GM21528 (cell line): ENCODE measurements around the gene PUS1.

Experiments used
- ATAC-seq: cut with Tn5 transposase; IDR thresholded peaks from one replicate; pipeline ENCODE4 v1.9.1; 2021; ENCODE audit warnings: mild to moderate bottlenecking, moderate library complexity; ENCODE audit not compliant: unreplicated experiment, low FRiP score

Gene PUS1

DNA sequence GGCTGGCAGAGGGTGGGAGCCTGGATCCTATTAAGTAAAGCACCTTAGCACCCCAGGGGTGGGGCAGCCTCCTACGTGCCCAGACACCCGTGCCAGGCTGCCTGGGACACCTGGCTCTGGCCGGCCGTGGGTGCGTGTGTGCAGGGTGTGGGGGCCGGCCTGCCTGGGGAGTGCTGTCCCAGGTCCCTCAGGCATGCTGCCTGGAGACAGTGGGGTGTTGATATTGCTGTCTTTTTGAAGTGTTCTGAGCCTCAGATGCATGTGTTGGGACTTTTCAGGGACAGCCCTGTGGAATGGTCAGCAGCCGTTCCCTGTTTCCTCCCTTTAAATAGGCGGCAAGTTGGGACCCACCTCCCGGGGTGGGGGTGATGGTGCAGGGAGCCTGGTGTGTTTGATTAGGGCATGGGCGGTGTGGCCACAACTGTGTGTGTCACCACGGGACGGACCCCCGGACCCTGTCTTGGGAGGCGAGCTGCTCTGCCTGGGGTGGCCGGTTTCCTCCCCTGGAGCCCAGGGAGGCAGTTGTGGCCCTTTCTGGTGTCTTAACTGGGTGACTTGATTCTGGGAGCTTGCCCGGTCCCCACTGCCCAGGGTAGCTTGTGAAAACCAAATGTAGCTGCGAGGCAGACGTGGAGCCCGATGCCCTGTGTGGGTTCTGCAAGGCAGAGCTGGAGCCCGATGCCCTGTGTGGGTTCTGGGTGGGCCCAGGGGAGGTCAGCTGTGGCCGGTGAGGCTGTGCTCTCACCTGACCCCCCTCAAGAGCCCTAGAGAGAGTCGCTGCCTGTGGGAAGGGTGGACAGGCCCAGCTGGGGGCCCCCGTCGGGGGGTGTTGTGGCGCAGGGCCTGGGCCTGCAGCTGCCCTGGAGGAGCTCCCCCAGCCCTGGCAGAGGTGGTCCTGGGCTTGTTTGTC, 26.5 kb upstream of the PUS1 start:
- ATAC-seq = no peak

DNA sequence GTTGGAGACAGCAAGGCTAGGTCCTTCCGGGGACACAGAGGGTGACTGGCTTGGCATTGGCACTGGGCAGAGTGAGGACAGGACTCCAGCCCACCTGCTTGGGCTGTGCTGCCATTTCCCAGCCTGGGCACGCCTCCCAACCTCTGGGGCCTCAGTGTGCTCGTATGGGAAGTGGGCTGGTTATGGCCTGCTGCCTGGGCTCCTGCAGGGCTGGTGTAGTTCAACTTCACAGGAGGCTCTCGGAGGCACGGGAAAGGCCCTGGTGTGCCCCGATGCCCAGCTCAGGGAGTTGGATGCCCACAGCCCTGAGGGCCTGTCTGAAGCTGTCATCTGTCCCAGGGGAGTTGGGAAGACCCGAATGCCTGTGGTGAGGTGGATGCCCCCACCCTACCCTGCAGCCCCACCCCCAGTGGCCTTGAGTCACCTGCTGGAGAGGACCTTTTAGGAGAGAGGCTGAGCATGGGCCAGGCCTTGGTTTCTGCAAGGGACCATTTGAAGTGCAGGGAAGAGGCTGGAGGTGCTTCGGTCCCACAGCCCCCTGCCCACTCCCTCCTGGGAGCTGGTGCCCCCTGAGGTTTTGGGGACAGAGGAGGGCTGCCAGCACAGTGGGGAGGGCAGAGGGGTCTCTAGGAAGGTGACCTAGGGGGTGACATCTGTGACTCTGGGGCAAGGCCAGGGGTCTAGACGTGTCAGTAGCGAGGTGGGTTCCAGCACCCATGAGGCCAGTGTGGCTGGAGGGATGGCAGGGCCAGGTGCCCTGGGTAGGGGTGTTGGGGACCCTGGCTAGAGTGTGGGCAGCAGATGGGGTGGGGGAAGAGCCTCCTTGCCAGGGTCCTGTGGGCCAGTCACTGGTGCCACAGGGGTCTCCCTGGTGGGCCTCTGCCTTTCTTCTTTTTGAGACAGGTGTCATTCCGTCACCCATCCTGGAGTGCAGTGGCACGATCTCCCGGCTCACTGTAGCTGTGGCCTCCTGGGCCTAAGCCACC, 25.5 kb upstream of the PUS1 start:
- ATAC-seq = no peak

DNA sequence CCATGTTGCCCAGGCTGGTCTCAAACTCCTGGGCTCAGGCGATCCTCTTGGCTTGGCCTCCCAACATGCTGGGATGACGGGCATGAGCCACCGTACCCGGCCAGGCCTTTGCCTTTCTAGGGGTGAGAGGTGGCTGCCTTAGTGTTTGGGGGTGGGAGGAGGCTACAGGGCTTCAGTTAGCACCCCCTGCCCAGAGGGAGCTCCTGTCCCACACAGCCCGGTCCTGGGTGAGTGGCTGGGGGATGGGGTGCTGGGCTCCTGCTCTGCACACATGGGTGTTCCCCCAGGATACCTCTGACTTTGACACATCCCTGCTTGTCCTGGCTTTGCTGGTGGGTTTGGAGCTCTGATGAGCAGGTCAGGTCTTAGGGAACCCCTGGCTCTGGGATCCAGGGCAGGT, 24.7 kb upstream of the PUS1 start:
- no peak for ATAC-seq

DNA sequence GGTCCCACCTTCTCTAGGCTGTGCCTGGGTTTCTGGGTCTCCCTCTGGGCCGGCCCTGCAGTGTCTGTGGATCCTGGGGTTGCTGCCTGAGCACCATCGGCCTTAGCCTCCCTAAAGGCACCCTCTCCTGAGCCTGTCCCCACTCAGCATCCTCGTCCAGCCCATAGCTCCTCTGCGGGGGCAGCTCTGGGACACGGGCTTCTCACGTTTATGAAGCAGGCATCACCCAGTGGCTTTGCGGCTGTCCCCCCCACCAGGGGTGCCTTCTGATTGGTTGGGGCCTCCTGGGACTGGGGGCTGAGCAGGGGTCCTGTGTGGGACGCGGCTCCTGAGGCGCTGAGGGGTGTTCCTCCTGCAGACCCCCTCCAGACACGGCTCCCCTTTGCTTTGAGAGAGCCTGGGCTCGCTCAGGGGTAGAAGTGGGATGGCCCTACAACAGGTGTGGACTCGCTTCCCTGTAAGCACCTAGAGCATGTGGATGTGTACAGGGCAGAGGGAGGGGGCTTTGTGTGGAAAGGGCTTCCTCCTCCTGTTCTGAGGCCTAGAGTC, 23.9 kb upstream of the PUS1 start:
- ATAC-seq = no peak

DNA sequence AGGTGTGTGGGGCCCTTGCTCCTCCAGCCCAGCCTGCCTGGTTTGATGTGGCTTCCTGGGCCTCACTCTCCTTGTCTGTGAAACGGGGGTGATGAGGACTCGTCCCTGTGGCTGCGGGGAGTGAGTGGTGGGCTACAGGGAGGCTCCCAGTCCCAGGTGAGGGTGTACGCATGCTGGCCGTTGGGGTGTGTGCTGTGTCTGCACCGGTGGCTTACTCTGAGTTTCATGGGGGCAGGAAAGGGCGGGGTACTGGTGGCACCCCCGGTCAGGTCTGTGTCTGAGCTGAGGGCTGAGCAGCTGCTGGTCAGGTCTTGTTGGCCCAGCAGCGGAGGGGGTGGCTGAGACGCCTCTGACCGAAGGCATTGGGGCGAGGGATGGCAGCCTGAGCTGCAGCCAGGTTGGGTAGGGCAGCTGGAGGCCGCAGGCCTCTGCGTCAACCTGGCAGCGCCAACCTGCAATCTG, 23.4 kb upstream of the PUS1 start:
- ATAC-seq = no peak

DNA sequence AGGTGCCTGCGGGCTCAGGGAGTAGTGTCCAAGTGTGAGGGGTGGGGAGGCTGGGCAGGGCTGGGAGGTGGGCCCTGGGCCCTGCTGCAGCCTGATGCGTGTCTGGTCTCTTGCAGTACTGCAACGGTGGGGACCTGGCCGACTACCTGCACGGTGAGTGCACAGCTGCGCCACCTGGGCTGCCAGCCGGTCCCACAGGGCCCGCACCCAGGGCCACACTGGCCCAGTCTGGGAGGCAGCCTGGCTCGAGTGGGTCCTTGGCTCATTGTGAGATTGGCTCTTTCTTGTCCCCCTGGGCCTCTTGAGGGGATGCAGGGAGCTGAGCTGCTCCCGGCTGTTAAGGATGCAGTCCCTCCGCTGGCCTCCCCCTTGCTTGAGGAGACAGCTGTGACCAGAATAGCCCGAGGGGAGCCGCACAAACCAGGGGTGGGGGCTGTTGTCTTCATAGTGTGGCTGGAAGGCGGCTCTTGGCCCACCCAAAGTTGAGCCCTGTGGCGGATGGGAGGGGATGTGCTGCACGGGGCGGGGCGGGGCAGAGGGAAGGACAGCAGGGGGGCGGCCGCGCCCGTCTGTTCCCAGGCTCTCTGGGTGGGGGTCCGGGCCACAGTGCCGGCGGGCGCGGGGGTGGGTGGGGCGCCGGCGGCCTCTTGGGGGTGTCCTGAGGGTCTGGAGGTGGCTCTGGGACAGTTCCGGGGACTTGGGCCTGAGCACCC, 21.5 kb upstream of the PUS1 start:
- ATAC-seq = no peak

DNA sequence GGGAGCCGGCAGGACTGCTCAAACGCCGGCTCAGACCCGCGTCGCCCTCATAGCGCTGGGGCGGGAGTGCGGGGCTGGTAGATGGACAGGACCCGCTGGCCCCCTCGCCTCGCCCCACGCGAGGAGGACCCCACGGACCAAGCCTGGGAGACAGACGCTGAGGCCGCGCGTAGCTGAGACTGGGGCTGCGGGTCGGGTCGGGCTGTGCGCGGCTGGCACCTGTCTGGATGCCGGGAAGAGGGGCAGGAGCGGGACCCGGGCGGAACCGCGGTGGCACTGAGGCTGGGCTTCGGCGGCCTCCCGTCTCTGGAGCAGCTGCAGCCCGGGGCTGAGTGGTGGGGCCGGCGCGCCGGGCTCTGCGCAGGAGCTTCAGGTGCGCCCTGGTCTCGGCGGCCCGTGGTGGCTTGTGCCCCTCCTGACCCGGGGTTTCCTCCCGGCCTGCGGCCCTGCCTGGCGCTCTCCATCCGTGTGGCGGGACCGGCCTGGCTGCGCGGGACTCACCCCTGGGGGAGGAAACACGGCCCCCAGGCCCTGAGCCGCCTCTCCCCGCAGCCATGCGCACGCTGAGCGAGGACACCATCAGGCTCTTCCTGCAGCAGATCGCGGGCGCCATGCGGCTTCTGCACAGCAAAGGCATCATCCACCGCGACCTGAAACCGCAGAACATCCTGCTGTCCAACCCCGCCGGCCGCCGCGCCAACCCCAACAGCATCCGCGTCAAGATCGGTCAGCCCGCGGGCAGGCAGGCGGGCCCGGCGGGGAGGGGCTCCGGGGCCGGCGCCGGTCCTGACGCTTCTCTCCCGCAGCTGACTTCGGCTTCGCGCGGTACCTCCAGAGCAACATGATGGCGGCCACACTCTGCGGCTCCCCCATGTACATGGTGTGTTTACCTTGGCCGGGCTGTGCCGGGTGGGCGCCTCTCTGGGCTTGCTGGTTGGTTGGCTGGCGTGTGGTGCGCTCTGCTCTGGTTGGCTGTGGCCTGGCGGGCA, 20.7 kb upstream of the PUS1 start:
- ATAC-seq = no peak

DNA sequence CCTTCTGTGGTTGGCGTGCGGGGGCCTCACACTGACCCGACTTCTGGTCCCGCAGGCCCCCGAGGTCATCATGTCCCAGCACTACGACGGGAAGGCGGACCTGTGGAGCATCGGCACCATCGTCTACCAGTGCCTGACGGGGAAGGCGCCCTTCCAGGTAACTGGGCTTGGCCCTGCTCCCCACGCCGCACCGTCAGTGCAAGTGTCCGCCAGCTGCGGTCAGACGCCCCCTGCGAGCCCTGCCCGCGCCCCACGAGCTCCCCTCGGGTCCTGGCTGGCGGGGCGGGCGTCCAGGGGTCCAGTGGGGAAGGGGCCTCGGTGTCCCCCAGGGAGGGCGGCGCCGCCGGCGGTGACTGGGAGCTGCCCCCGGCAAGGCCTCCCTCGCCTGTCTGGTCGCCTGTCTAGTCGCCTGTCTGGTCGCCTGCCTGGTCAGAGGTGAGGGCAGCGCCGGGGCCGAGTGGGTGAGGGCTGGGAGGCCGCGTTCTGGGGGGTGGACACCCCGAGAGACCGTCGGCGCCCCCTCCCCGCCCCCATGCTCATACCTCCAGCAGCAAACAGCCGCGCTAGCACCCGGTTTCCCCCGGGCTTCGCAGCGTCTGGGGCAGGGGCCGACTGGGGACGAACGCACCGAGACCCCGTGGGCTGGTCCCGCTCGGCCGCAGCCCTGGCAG, 19.9 kb upstream of the PUS1 start:
- no peak for ATAC-seq

DNA sequence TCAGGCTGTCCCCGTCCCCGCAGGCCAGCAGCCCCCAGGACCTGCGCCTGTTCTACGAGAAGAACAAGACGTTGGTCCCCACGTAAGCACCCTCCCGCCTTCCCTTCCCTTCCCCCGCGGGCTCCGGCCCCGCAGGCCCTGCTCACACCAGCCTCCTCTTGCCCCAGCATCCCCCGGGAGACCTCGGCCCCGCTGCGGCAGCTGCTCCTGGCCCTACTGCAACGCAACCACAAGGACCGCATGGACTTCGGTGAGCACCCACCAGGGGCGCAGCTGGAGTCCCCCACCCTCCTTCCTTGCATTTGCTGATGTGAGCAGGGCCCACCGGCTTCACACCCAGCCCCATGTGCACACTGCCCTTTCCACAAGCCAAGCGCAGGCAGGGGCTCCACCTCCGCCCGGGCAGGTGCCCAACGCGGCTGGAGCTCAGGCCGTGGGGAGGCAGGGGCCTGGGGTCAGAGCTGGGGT, 19.3 kb upstream of the PUS1 start:
- ATAC-seq = no peak

DNA sequence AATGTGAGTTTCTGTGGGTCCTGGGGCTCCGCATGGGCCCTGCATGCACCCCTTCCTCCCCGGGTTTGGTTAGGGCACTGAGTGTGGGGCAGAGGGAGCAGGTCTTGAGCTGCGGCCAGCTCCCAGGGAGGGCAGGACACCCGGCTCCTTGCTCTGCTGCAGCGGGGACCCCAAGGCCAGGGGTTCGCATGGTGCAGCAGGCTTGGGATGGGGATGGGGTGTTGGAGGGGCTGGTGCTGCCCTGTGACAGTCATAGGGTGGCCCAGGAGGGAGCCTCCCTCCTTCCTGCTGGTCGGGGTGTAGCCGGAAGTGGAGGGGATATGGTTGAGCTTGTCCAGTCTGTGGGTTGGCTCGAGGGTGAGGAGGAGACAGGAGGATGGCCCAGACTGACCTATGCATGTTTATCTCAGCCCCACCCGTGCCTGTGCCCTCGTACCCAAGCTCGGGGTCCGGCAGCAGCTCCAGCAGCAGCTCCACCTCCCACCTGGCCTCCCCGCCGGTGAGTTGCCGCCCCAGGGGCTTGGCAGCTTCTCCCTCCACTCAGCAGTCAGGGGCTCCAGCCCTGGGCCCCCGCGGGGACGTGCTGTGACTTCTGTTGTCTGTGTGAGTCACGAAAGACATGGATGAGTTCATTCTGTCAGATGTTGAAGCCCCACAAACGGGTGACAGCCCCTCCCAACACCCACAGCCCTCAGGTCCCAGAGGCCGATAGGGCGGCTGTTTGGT, 18.6 kb upstream of the PUS1 start:
- ATAC-seq = no peak

DNA sequence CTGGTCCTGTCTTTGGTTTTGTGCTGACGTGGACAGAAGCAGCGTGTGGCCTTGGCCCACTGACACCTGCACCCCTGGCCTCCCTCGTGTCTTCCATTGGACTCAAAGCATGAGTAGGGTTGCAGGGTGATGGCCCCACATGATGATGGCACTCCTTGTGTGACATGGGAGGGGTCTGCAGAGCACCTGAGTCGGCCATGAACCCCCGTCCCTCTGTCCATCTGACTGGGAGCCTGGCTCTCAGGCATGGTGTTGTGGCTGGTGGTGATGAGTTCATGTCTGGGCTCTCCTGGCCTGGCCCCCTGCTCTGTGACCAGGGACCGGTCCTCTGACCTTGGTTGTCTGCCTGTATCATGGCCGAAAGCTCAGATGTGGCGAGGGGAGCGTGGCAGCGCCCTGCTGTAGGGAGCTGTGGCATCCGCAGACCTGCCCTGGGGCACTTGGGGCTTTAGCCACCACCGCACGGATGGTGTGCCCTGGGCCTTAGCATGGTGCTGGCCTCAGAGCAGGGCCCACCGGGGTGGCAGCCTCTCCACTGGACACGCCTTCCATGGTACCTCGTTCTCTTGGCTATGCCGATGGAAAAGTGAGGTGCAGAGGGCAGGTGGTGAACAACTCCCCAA, 17.9 kb upstream of the PUS1 start:
- ATAC-seq = no peak

DNA sequence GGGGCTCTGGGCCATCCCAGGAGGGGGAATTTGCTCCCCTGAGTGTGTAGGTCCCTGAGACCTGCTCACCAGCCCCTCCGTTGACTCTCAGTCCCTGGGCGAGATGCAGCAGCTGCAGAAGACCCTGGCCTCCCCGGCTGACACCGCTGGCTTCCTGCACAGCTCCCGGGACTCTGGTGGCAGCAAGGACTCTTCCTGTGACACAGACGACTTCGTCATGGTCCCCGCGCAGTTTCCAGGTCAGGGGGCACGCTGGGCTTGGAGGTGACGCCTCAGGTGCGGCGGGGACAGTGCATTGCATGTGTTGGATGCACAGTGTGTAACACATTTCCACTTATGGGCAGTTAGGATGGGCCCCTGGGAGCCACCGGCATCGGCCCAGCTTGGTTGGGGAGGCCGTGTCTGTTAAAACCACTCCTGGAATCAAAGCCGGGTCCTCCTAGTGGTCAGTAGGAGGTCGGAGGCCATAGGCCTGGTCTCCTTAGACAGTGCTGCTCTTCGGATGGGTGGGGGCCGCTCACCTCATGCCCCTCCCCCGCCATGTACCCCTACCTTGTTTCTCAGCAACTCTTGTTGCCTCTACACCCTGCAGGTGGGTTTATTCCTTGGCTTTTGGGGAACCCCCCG, 17.1 kb upstream of the PUS1 start:
- no peak for ATAC-seq

DNA sequence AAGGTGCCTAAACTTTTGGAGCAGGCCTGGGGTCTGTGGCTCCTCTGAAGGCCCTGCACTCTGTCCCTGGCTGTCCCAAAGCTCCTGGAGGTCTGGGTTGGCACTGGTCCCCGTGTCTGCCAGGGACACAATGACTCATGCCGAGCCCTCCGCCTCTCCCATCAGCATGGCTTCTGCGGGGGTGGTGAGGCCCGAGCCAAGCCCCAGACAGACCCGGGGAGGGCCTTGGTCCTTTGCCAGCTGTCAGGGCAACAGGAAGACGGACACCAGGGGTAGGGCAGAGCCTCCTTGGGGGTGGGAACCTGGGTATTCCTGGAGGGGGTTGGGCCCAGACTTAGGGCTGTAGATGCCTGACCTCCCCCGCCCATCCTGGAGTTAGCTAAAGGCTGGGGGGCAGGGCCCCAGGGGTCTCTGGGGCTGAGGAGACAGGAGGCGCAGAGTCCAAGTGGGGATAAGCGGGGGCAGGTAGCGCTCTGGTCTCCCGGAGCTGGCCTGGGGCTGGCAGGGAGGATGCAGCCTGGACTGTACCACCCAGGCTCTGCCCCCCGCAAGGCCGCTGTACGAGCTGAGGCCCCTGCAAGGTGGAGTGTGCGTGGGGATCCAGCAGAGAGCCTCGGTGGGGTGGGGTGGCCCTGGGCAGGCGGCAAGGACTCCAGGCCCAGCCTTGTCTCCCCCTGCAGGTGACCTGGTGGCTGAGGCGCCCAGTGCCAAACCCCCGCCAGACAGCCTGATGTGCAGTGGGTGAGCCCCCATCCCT, 16.4 kb upstream of the PUS1 start:
- no peak for ATAC-seq

DNA sequence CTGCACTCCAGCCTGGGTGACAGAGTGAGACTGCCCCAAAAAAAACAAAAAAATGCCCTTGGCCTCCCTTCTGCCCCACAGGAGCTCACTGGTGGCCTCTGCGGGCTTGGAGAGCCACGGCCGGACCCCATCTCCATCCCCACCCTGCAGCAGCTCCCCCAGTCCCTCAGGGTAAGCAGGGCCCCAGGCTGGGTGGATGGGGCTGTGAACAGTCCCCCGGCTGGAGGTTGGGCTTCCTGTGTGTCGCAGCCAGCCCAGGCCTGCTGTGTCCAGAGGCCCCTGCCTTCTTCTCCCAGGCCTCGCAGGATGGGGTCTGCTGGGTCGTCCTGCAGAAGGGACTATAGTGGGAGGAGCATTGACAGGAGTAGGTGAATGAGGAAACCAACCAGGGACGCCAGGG, 15.4 kb upstream of the PUS1 start:
- no peak for ATAC-seq

DNA sequence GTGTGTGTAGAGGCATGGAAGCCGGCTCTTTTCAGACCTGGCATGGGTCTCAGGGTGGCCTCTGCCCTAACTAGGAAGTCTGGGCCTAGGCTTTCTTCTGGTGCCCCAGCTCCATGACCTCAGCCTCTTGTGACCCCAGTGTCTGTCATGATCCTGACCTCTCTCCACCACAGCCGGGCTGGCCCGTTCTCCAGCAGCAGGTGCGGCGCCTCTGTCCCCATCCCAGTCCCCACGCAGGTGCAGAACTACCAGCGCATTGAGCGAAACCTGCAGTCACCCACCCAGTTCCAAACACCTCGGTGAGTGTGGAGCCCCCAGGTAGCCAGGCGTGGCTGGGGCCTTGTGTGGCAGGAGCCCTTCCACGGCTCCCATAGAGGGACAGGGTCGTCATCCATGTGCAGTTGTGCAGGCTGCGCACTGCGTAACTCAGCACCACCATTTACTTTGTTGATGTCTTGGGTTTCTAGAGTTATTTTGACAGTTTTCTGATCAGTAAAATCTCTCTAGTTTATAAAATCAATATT, 14.8 kb upstream of the PUS1 start:
- no peak for ATAC-seq
